H1 (cell line): ENCODE measurements around the gene RNASE12. TPM values are rescaled to one million over a fixed set of nuclear protein-coding genes. Genes with fewer than 3 reads are reported as not detected.

ENCODE experiments used
- BACH1 ChIP-seq: IDR thresholded peaks from 2 replicates; pipeline ENCODE4 v1.6.1; 2012; ENCODE audit warnings: low read length, improper control_type of control experiment
- CHD1 ChIP-seq: IDR thresholded peaks from 2 replicates; pipeline ENCODE4 v1.6.1; 2012; ENCODE audit warnings: low read depth, low read length, improper control_type of control experiment
- CTCF ChIP-seq, 3 experiments: IDR thresholded peaks; 1 replicate in 2 of 3; 2 replicates in 1 of 3; pipeline versions ENCODE4 v1.5.1 to v1.6.1; 2011; ENCODE audit warnings: low read length in 3 of 3, mild to moderate bottlenecking in 3 of 3, inconsistent platforms in 2 of 3, low read depth in 1 of 3, moderate library complexity in 1 of 3; ENCODE audit not compliant: insufficient read depth in 1 of 3; ENCODE audit errors: control extremely low read depth in 1 of 3
- GTF2F1 ChIP-seq: IDR thresholded peaks from 2 replicates; pipeline ENCODE4 v1.6.1; 2012; ENCODE audit warnings: low read depth, low read length, improper control_type of control experiment, borderline replicate concordance
- MAFK ChIP-seq: IDR thresholded peaks from 2 replicates; pipeline ENCODE4 v1.6.1; 2012; ENCODE audit warnings: low read depth, mild to moderate bottlenecking, improper control_type of control experiment, low read length
- SP1 ChIP-seq: IDR thresholded peaks from 2 replicates; pipeline ENCODE4 v1.6.1; 2011; ENCODE audit warnings: low read depth, low read length
- TBP ChIP-seq: IDR thresholded peaks from 2 replicates; pipeline ENCODE4 v1.6.1; 2011; ENCODE audit warnings: low read depth, low read length, improper control_type of control experiment
- TEAD4 ChIP-seq: IDR thresholded peaks from 2 replicates; pipeline ENCODE4 v1.6.1; 2012; ENCODE audit warnings: low read depth, low read length, inconsistent platforms, mixed read lengths
- polyA plus RNA-seq, 7 experiments: library from polyadenylated mRNA; depleted of rRNA in 3 of 7; stranded (reverse) in 5 of 7; unstranded in 2 of 7; fragments of >200 nt in 5 of 7; fragments of 200-250 nt in 2 of 7; gene quantifications; 1 replicate in 5 of 7; 2 replicates in 1 of 7; 4 replicates in 1 of 7; pipeline versions ENCODE4 v1.2.1 to v1.2.3, GENCODE V29; 2011 to 2013; ENCODE audit warnings: missing spikeins in 2 of 7, mixed read lengths in 2 of 7
- total RNA-seq: library from RNA; stranded (reverse); fragmentation: NEBNext Ultra II Directional; extraction: Animal tissue kit (Norgen Biotek cat#: 25700); gene quantifications from 2 replicates; pipeline ENCODE4 v1.2.1, GENCODE V29; 2021
- TF ChIP-seq, protein P1 (sequence below): IDR thresholded peaks from 2 replicates; pipeline ENCODE4 v1.6.1; 2011; ENCODE audit warnings: low read depth, mild to moderate bottlenecking, low read length; ENCODE audit not compliant: insufficient read depth

RNASE12 gene
- total and polyA plus RNA-seq, 2 of the 8 experiments (the other 6 are each of a cell fraction or from before 2014, with no cell fraction given) = not detected

DNA sequence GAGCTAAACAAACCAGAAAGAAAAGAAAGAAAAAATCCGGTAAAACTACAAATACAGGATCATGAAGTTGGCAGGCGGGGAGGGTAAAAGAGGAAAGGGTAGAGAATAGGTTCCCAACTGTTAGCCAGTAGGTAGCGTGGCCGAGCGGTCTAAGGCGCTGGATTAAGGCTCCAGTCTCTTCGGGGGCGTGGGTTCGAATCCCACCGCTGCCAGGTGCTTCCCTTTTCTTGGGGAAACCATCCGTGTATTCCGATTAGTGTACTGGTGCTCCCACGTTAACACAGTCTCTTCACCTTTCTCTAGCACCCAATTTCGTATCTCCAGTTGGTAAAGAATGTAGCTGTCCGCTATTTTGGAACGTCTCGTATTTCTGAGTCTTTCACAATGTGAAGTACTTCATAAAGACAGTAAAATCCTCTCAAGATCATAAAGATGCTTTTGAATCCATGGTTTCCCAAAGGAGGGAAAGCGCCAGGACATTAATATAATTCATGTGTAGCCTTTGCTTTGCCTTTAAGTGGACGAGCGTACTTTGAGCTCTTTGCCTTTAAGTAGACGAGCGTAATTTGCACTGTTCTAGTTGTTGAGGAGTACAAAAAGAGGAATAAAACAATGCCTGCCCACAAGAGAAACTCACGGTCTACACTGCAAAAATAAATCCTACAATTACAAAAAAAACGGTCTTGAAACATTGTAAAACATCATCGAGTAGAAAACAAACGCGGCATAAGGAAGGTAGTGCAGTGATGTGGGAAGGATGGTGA, 19.0 kb upstream of the RNASE12 start (continued):
- TF ChIP-seq CHD1 = no peak
- peak; percentile 40; the same call in 1 of the 2 replicates for TF ChIP-seq BACH1
- no peak for TF ChIP-seq CTCF (IDR thresholded peaks at IDR 0.05; ENCODE audit: control extremely low read depth in 1 of 3, insufficient read depth in 1 of 3, low read depth in 1 of 3, low read length in 3 of 3)
- TF ChIP-seq GTF2F1 = no peak
- TF ChIP-seq MAFK = peak; percentile 80; the same call in 1 of the 2 replicates
- TF ChIP-seq, protein P1, sequence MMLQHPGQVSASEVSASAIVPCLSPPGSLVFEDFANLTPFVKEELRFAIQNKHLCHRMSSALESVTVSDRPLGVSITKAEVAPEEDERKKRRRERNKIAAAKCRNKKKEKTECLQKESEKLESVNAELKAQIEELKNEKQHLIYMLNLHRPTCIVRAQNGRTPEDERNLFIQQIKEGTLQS = no peak
- TF ChIP-seq SP1 = 0 out of 2 replicates have a peak, but pooled peaks have one; percentile 27
- peak; percentile 99 for TF ChIP-seq TBP
- TF ChIP-seq TEAD4 = peak; percentile 40; the same call in 1 of the 2 replicates
